HG02610 (cell line): ENCODE data around the gene EVI5.
"Not testable (repeated sequence)": the region's sequence is repeated elsewhere in the genome, so short reads cannot be mapped to it uniquely, and the experiment has no call there.

ENCODE experiments used
- ATAC-seq: cut with Tn5 transposase; IDR thresholded peaks from one replicate; pipeline ENCODE4 v1.9.1; 2021; ENCODE audit warnings: mild to moderate bottlenecking, moderate library complexity; ENCODE audit not compliant: unreplicated experiment

Gene EVI5

GRCh38 chr1:92527670-92528069, 257.2 kb downstream of the EVI5 start:
- ATAC-seq, result no peak

DNA sequence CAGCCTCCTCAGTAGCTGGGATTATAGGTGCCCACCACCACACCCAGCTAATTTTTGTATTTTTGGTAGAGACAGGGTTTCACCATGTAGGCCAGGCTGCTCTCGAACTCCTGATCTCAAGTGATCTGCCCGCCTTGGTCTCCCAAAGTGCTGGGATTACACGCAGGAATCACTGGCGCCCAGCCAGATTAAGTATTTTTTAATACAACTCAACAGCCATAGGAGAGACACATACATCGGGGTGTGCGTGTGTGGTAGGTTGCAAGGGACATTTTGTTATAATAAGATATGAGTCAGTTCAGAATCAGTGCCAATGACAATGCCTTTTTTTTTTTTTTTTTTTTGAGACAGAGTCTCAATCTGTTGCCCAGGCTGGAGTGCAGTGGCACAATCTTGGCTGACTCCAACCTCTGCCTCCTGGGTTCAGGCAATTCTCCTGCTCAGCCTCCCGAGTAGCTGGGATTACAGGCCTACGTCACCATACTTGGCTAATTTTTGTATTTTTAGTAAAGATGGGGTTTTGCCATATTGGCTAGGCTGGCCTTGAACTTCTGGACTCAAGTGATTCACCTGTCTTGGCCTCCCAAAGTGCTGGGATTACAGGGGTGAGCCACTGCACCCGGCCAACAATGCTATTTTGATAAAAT, 259.8 kb downstream of the EVI5 start:
- not testable (repeated sequence) for ATAC-seq

- no peak for ATAC-seq
Observed at GRCh38 chr1:92519043-92519442, 265.9 kb downstream of the EVI5 start.

GRCh38 chr1:92516574-92516973, 268.3 kb downstream of the EVI5 start:
- no peak for ATAC-seq

- no peak for ATAC-seq
Observed at GRCh38 chr1:92515796-92516201, 269.1 kb downstream of the EVI5 start.

GRCh38 chr1:92511541-92511940, 273.4 kb downstream of the EVI5 start:
- ATAC-seq, result peak; percentile 56

GRCh38 chr1:92509619-92510018, 275.3 kb downstream of the EVI5 start:
- no peak for ATAC-seq

GRCh38 chr1:92505015-92505692, 279.8 kb downstream of the EVI5 start:
- ATAC-seq, result no peak

GRCh38 chr1:92504291-92505014, 280.5 kb downstream of the EVI5 start:
- no peak for ATAC-seq

DNA sequence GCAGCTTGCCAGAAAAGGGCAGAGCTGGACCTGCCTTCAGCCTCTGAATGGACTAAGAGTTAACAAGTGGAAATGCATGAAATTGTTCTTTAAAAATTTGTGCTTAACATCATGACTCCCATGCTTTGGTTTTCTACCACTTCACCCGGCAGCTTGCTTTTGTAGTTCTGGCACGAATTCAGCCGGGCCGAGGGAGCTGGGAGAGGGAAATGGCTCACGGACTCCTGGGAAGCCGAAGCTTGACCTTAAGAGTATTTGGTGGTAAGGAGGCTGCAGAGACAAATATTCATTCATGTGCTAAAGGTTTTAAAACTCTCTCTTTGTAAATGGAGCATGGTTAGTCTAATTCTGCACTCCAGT, 281.0 kb downstream of the EVI5 start:
- ATAC-seq, result no peak

DNA sequence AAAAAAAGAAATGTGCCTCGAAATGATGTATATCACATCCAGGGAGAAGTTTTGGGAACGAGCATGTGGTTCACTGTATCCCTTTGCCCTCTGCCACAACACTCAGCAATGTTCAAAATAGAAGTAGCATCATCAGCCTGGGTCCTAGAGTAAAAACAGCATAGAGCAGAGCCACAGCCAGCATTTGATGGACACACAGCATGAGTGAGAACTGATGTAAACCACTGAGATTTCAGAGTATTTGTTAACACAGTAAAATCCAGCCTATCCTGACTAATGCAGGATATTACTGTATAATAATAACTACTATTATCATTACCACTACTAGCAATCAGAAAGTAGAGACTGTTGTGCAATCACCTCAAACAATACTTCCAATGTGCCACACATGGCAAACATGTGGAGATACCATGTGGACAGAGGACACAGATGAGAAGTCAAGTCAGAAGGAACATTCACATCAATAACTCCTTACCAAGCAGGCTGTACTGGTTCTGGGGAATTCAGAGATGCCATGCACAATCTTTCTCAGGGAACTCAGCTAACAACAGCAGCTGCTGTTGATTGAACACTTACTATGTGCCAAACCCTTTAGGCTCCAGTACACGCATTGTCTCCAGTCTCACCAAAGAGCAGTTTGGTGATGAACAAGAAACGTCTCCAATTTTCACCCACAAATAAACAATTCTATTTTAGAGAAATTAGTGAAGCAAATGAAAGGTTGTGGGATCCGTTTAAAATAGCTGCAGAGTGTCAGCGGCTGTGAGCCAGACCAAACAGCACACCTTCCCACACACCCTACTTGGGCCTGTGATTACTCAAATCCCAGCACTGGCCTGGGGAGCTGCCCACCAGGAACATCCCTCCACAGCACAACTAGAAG, 281.6 kb downstream of the EVI5 start:
- peak; percentile 68 for ATAC-seq

- peak; percentile 52 for ATAC-seq
Observed at GRCh38 chr1:92502247-92502646, 282.7 kb downstream of the EVI5 start.

GRCh38 chr1:92500552-92500951, 284.4 kb downstream of the EVI5 start:
- no peak for ATAC-seq

- ATAC-seq, result peak; percentile 93
Observed at GRCh38 chr1:92495392-92496063, 289.4 kb downstream of the EVI5 start.

- no peak for ATAC-seq
Observed at GRCh38 chr1:92494485-92495141, 290.3 kb downstream of the EVI5 start.

- ATAC-seq, result no peak
Observed at GRCh38 chr1:92493139-92493538, 291.8 kb downstream of the EVI5 start.

- no peak for ATAC-seq
Observed at GRCh38 chr1:92488832-92489231, 296.1 kb downstream of the EVI5 start.

GRCh38 chr1:92488416-92488815, 296.5 kb downstream of the EVI5 start:
- no peak for ATAC-seq

DNA sequence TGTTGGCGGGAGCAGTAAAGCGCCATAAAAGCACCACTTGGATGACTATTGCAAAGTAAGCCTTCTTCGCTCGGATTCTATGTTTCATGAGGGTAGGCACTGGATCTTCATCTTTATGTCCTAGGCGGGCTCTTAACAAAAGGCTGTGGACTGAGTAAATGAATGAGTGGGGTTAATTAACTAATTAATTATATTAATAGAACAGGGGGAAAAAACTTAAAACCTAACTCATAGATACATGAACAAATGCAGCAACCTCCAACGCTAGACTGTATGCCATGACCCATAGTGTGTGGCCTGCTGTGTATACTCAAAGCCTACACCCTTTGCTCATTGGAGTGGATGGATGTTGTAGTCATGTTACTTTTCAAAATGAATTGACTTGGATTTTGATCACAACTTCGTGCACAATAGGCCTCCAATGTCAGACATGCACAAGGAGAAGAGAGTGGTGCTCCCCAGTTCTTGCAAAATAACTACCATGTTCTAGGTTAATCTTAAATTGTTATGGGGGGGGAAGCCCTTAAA, 297.8 kb downstream of the EVI5 start:
- no peak for ATAC-seq
